Measurements from ENCODE around the gene IP6K1. TPM values are rescaled to one million over a fixed set of nuclear protein-coding genes. Genes with fewer than 3 reads are reported as not detected.

Gene IP6K1
- total RNA-seq, 1 experiment from 2014 or later: 44.8 TPM

DNA sequence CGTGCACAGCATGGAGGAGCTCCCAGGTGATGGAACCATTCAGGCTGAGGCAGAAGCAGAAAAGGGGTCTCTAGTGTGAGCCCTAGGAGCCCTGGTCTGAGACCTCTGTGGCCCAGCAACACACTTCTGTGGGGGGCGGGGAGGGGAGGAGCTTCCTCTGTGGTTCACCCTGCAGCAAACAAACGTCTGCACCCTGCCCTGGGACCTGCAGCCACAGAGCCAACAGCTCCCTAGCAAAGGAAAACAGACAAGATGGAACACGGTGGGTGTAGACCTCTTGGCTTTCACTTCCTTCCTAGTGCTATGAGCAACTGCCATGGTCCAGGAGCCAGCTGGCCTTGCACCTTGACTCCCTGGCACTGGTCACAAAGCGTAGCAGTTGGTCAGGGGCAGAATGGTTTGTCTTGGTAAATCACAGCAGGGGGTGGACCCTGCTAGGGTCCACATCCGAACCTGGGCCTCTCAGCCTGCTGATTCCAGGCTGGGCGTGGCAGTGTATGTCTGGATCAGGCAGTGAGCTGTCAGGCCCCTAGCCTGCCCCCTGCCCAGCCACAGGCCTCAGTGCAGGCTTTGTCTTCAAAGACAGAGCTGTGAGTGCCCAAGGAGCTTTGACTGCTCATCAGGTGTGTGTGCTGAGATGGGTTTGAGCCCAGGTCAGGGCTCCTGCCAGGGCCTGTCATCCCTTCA lies 73.6 kb downstream of the IP6K1 start:
- peaks cover 2% of the 10 kb centered on the region for H3K4me1 Mint-ChIP-seq (ENCODE audit: insufficient read depth, unreplicated experiment)
- ChIA-PET CTCF (interaction anchor here (0.9 kb wide), 1 partner anchor 11 kb away, joined by 4 read pairs; no protein-coding TSS in a partner anchor), POLR2A (interaction anchor here (0.7 to 2.5 kb wide), 2 partner anchors 11 to 162 kb away, joined by 3 to 10 read pairs; partner anchors contain the start of gene GMPPB)
- H3K4me3 Mint-ChIP-seq (ENCODE audit: unreplicated experiment): no peak overlapping the region
- TF ChIP-seq, protein P1, sequence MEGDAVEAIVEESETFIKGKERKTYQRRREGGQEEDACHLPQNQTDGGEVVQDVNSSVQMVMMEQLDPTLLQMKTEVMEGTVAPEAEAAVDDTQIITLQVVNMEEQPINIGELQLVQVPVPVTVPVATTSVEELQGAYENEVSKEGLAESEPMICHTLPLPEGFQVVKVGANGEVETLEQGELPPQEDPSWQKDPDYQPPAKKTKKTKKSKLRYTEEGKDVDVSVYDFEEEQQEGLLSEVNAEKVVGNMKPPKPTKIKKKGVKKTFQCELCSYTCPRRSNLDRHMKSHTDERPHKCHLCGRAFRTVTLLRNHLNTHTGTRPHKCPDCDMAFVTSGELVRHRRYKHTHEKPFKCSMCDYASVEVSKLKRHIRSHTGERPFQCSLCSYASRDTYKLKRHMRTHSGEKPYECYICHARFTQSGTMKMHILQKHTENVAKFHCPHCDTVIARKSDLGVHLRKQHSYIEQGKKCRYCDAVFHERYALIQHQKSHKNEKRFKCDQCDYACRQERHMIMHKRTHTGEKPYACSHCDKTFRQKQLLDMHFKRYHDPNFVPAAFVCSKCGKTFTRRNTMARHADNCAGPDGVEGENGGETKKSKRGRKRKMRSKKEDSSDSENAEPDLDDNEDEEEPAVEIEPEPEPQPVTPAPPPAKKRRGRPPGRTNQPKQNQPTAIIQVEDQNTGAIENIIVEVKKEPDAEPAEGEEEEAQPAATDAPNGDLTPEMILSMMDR (IDR thresholded peaks at IDR 0.05; ENCODE audit: unreplicated experiment): no peak
- intact Hi-C loops (cut with micrococcal nuclease): no loop called here
- no peaks in the 10 kb centered on the region for H3K27me3 Mint-ChIP-seq (ENCODE audit: insufficient read depth, unreplicated experiment)
- no peak for DNase-seq (ENCODE audit: unreplicated experiment)
- BruUV-seq (replicated peaks): no TSS peak
- H3K9me3 Mint-ChIP-seq (ENCODE audit: unreplicated experiment): no peaks in the 10 kb centered on the region
- no peak overlapping the region for H3K27ac Mint-ChIP-seq (ENCODE audit: low read depth, unreplicated experiment)
- H3K36me3 Mint-ChIP-seq (ENCODE audit: insufficient read depth, unreplicated experiment): peaks cover 14% of the 10 kb centered on the region

GRCh38 chr3:49712166-49712565 lies 74.2 kb downstream of the IP6K1 start:
- no peaks in the 10 kb centered on the region for H3K27me3 Mint-ChIP-seq (ENCODE audit: insufficient read depth, unreplicated experiment)
- intact Hi-C loops (cut with micrococcal nuclease): no loop called here
- H3K36me3 Mint-ChIP-seq (ENCODE audit: insufficient read depth, unreplicated experiment): peaks cover 8% of the 10 kb centered on the region
- ChIA-PET POLR2A (interaction anchor here (2.5 kb wide), 1 partner anchor 11 kb away, joined by 10 read pairs; the partner anchor contains the start of gene GMPPB), CTCF (interaction anchor here (0.6 to 1.0 kb wide), 5 partner anchors 7 to 814 kb away, joined by 3 to 5 read pairs (median 4); partner anchors contain the start of gene AMIGO3)
- no TSS peak for BruUV-seq (replicated peaks)
- no peak overlapping the region for H3K27ac Mint-ChIP-seq (ENCODE audit: low read depth, unreplicated experiment)
- no peaks in the 10 kb centered on the region for H3K9me3 Mint-ChIP-seq (ENCODE audit: unreplicated experiment)
- TF ChIP-seq, protein P1 (IDR thresholded peaks at IDR 0.05; ENCODE audit: unreplicated experiment): no peak
- H3K4me1 Mint-ChIP-seq (ENCODE audit: insufficient read depth, unreplicated experiment): peaks cover 8% of the 10 kb centered on the region
- no peak overlapping the region for H3K4me3 Mint-ChIP-seq (ENCODE audit: unreplicated experiment)
- no peak for DNase-seq (ENCODE audit: unreplicated experiment)

GRCh38 chr3:49711489-49711888 lies 74.9 kb downstream of the IP6K1 start:
- H3K27ac Mint-ChIP-seq (ENCODE audit: low read depth, unreplicated experiment): no peak overlapping the region
- peaks cover 14% of the 10 kb centered on the region for H3K4me1 Mint-ChIP-seq (ENCODE audit: insufficient read depth, unreplicated experiment)
- peaks cover 7% of the 10 kb centered on the region for H3K36me3 Mint-ChIP-seq (ENCODE audit: insufficient read depth, unreplicated experiment)
- no peaks in the 10 kb centered on the region for H3K9me3 Mint-ChIP-seq (ENCODE audit: unreplicated experiment)
- no peak overlapping the region for H3K4me3 Mint-ChIP-seq (ENCODE audit: unreplicated experiment)
- ChIA-PET POLR2A (interaction anchor here (1.9 to 2.5 kb wide), 2 partner anchors 8 to 12 kb away, joined by 4 to 10 read pairs; partner anchors contain the start of genes AMIGO3 and GMPPB), CTCF (interaction anchor here (0.6 to 1.1 kb wide), 5 partner anchors 8 to 814 kb away, joined by 3 to 5 read pairs (median 3); partner anchors contain the start of gene AMIGO3)
- TF ChIP-seq, protein P1 (IDR thresholded peaks at IDR 0.05; ENCODE audit: unreplicated experiment): no peak
- no TSS peak for BruUV-seq (replicated peaks)
- DNase-seq (ENCODE audit: unreplicated experiment): no peak
- no peaks in the 10 kb centered on the region for H3K27me3 Mint-ChIP-seq (ENCODE audit: insufficient read depth, unreplicated experiment)
- intact Hi-C loops (cut with micrococcal nuclease): no loop called here

DNA sequence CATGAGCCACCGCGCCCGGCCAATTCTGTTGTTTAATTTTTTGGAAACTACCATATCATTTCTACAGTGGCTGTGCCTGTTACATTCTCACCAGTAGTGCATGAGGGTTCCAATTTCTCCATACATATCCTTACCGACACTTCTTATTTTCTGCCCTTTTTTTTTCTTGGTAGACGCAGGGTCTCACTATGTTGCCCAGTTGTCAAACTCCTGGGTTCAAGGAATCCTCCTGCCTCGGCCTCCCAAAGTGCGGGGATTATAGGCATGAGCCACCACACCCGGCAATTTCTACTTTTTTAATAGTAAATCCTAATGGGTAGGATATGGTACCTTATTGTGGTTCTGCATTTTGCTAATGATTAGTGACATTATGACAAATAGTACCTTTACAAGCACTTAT lies 76.5 kb downstream of the IP6K1 start:
- H3K27me3 Mint-ChIP-seq (ENCODE audit: insufficient read depth, unreplicated experiment): no peaks in the 10 kb centered on the region
- BruUV-seq (replicated peaks): no TSS peak
- POLR2A ChIA-PET: interaction anchor here (1.9 kb wide), 1 partner anchor 10 kb away, joined by 4 read pairs; the partner anchor contains the start of gene AMIGO3
- no peak for DNase-seq (ENCODE audit: unreplicated experiment)
- H3K4me3 Mint-ChIP-seq (ENCODE audit: unreplicated experiment): no peak overlapping the region
- peaks cover 1% of the 10 kb centered on the region for H3K36me3 Mint-ChIP-seq (ENCODE audit: insufficient read depth, unreplicated experiment)
- H3K9me3 Mint-ChIP-seq (ENCODE audit: unreplicated experiment): no peaks in the 10 kb centered on the region
- peaks cover 14% of the 10 kb centered on the region for H3K4me1 Mint-ChIP-seq (ENCODE audit: insufficient read depth, unreplicated experiment)
- CTCF ChIA-PET: no interaction called here
- intact Hi-C loops (cut with micrococcal nuclease): no loop called here
- TF ChIP-seq, protein P1 (IDR thresholded peaks at IDR 0.05; ENCODE audit: unreplicated experiment): no peak
- no peak overlapping the region for H3K27ac Mint-ChIP-seq (ENCODE audit: low read depth, unreplicated experiment)
